Occipital lobe (tissue), 2 donors: ENCODE results near the gene AGK. TPM values are rescaled to one million over a fixed set of nuclear protein-coding genes. Genes with fewer than 3 reads are reported as not detected.
"Not testable (repeated sequence)": the region's sequence is repeated elsewhere in the genome, so short reads cannot be mapped to it uniquely, and the experiment has no call there.

ENCODE experiments used
- DNase-seq: peaks from one replicate; lab custom pipeline; 2025; lab: John Stamatoyannopoulos, UW
- total RNA-seq: library from RNA; depleted of rRNA; stranded (reverse); fragments of >200 nt; gene quantifications from one replicate; pipeline ENCODE4 v1.2.3, GENCODE V29; 2014

The AGK gene
- total RNA-seq, 1 donor from 2014 or later = 45.2 TPM

GRCh38 chr7:141676618-141677017 lies 125.4 kb downstream of the AGK start:
- DNase-seq = no peak

DNA sequence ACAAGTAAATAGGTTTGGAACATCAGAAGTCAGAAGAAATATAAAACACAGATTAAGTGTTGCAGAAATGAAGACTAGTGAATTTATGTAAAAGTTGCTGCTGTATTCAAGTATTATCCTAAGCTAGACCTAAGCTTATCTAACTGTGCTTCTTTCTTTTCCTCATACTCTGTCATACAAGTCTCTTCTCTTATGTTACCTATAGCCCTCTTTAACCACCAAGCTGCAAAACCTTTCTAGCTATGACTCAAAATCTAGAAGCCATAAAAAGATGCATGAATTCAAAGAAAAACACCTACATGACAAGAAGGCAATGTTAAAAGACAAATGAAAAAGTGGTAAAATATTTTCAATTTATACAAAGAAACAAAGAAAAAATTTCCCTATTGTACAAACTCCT lies 127.8 kb downstream of the AGK start:
- no peak for DNase-seq

DNA sequence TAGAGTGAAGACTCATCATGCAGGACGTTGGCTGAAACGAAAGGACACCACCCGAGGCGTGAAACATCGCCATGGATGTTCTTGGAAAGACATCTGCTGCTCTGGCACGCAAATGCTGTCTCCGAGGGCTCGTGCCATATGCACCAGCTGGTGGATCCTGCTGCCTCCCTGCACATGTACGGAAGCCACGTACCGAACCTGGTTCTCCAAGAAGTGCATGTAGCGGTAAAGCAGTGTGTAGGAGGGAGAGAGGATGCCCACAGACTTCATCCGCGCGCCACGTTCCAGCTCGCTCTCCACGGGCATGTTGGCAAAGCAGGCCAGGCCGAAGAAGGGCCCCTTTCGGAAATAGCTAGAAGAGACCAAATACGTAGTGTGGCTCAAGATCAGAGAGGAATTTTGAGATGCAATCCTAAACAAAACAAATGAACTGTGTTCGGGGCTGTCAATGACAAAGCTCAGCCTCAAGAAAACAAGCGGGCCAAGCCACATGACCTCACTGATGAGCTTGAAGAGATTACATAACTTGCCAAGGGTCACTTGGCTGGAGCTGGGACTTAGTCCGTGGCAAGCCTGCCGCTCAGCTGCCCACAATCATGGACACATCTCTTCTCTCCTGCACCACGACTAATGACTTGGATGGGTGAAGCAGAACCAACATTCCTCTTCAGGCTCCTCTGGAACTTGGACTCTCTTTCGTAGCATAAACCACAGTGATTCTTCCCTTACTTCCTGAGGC lies 134.2 kb downstream of the AGK start:
- peak; percentile 75 for DNase-seq

DNA sequence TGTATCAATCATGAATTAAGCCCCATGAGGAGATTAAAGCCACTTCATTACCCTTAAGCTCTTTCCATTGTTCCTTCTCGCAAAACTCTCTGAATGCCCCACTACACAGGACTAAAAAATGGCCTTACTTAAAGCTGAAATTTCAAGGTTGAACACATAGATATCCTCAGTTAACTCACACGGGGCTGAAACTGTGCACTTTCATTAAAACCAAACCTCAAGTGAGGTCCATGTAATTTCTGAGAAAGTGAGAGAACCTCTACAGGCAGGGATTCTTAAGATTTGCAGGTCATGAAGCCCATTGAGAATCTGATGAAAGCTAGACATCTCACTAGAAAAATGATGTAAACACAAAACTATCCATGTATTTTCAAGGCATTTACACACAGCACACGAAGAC lies 134.9 kb downstream of the AGK start:
- no peak for DNase-seq

- DNase-seq = no peak
Measured at GRCh38 chr7:141686670-141687069, 135.5 kb downstream of the AGK start.

GRCh38 chr7:141688043-141688442 lies 136.8 kb downstream of the AGK start:
- no peak for DNase-seq

DNA sequence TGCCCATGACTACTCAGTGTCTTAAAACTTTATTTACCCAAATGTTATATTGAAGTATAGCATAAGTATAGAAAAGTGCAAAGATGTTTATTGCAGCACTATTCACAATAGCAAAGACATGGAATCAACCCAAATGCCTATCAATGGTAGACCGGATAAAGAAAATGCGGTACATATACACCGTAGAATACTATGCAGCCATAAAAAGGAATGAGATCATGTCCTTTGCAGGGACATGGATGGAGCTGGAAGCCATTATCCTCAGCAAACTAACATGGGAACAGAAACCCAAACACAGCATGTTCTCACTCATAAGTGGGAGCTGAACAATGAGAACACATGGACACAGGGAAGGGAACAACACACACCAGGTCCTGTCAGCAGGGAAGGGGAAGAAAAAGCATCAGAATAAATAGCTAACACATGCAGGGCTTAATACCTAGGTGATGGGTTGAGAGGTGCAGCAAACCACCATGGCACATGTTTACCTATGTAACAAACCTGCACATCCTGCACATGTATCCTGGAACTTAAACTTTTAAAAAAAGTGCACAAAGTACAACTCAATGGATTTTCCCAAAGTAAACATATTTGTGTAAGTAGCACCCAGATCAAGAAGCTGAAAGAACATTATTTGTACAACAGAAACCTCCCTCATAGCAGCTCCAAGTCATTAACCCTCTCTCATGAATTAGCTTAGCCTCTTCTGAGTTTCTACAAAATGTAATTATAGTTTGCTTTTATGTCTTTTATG lies 138.0 kb downstream of the AGK start:
- DNase-seq = not testable (repeated sequence)

- no peak for DNase-seq
Measured at GRCh38 chr7:141691540-141691939, 140.3 kb downstream of the AGK start.

GRCh38 chr7:141691961-141692360 lies 140.8 kb downstream of the AGK start:
- no peak for DNase-seq

- no peak for DNase-seq
Measured at GRCh38 chr7:141693082-141693481, 141.9 kb downstream of the AGK start.

- DNase-seq = no peak
Measured at GRCh38 chr7:141695803-141696289, 144.6 kb downstream of the AGK start.

- DNase-seq = no peak
Measured at GRCh38 chr7:141696348-141696747, 145.1 kb downstream of the AGK start.

GRCh38 chr7:141697211-141697871 lies 146.1 kb downstream of the AGK start:
- DNase-seq = peak; percentile 44

DNA sequence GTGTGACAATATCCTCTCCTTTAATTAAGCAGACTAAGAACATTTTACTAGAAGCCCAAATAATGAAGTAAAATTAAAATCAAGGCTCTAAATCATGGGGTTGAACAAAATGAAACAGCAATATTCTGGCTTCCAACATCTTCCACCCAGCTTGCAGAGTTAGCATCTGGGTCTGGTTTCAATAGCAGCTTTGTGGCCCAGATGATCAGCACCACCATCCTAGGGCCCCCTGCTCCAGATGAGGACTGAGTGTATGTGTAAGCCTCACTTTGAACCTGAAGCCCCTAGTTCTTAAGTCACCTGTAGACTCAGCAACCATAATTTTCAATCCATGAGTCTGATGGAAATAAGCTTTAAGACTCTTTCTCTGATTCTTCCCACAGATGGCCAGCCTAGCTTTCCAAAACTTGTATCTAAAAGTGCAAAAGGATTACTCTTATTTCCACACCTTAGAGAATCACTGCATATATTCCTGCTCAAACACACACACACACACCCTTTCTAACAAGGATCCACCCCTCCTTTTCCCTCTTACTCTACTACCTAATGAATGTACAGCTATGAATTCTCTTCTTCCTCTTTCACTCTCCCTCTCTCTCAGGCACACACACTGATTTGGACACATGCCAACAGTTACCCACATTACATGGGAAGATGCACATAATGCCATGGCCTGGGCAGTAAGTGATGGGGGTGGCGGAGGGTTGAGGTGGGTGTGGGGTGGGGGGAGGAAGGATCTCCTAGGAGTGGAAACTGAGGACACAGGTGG lies 147.2 kb downstream of the AGK start:
- no peak for DNase-seq

- DNase-seq = no peak
Measured at GRCh38 chr7:141699860-141700259, 148.7 kb downstream of the AGK start.

DNA sequence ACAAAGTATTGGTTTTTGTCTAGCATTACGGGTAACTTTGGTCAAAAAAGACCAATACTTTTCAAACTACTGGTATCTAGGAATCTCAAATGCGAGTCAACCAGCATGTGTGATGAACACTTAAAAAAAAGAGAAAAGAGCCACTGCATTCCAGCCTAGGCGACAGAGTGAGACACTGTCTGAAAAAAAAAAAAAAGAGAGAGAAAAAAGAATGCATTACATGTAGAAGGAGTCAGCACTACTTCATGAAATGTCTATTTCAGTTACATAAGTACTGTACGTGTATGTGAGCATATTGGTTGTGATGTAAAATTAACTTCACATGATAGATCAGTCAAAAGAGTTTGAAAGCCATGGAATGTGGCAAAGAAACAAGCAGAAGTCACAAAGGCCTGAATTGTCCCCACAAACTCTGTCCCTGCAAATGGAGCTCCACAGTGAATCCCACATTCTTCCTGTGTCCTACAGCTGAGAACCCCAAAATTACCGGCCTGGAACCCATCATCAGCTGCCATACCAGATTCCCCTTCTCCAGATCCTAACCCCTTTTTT lies 149.2 kb downstream of the AGK start:
- no peak for DNase-seq

DNA sequence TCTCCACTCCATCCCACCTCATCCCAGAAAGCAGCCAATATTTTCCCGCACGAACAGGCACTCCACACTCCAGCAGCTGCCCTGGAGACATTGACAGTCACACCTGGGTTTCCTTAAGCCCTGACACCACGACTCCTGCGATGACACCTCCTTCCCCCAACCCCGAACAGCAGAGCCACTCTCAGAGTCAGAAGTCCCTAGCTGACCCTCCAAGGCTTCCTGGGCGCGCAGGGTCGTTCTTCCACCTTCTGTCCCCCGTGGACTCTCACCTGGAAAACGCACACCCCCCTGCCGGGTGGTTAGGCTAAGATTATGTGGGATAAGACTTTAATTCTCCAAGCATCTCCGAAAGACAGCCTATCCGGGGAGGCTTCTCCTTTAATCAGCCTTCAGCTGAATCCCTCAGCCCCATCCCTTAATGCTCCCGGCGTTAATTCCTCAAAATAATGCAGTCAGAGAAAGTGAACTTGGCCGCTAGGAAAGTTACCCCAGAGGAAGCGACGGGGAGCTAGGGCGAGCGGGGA lies 149.7 kb downstream of the AGK start:
- peak; percentile 33 for DNase-seq

DNA sequence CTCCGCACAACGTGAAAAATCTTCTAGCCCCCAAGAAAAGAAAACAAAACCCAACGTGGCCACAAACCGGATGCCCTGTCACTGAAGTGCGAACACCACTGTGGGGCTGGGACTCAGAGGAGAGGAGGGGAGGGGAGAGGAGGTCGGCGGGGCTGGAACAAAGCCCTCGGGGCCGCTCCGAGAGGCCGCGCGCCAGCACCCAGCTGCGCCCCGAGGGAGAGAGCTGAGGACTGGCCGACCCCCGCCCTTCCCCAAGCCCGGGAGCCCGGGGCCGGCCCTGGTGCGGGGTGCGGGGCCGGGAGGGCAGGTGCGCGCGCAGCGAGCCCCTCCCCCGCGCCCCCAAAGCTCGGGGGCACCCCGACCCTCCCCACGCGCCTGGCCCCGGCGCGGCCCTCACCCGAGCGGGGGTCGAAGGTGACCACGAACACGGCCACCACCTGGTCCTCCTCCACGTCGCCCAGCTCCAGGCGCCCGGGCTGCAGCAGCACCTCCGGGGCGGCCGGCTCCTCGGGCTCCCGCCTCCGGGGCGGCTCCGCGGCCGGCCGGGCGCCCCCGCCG lies 150.4 kb downstream of the AGK start:
- no peak for DNase-seq

DNA sequence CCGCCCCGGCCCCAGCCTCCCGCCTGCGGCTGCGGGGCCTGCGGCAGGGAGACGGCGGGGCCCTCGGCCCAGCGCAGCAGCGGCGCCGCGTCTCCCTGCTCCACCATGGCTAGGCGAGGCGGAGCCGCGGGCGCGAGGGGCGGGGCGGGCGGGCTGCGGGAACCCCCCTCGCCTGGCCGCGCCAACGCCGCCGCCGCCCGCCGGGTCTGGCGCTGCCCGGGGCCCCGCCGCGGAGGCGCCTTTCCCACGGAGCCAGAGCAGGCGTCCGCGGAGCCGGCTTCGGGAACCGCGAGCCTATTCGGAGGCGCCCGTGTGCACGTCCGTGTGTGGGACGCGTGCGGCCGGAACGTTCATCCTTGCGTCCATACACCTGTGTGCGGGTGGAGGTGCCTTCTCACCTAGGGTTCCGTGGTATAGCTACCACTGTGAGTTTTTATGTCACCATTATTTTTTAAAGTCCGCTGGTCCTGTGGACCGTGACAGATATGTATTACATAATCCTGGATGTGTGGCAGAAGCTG lies 150.9 kb downstream of the AGK start, which contains the start of gene DENND11:
Gene DENND11 (minus strand): TSS at position 120 of the 521 bp plus-strand sequence. CDS start 13 bp downstream, at position 107.
- DNase-seq = peak; percentile 36

DNA sequence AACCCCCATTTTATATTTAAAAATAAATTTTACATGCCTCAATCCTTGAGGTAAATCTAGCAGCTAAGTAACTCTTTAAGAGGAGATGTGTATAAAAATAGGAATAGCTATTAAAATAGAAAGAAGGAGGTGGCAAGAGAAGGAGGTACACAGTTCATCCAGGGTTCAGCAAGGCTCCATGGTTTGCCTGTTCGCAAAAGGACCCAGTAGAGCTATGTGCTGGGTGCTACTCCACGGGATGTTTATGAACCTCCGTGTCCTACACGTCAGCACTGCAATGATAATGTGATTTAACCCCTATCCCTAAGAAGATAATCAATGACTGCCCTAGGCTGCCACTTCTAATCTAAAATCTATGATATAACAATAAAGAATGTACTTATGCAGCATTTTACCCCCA lies 151.7 kb downstream of the AGK start:
- no peak for DNase-seq
